ENCODE data around the gene SLC25A28. TPM values are rescaled to one million over a fixed set of nuclear protein-coding genes. Genes with fewer than 3 reads are reported as not detected.
A peak's percentile ranks its signal among the peaks of the same experiment; 100 is the strongest.
"Not testable (repeated sequence)": the region's sequence is repeated elsewhere in the genome, so short reads cannot be mapped to it uniquely, and the experiment has no call there.

SLC25A28 gene
- total and polyA plus RNA-seq, 7 experiments from 2014 or later: 21.3 to 101 (median 85.5) TPM

DNA sequence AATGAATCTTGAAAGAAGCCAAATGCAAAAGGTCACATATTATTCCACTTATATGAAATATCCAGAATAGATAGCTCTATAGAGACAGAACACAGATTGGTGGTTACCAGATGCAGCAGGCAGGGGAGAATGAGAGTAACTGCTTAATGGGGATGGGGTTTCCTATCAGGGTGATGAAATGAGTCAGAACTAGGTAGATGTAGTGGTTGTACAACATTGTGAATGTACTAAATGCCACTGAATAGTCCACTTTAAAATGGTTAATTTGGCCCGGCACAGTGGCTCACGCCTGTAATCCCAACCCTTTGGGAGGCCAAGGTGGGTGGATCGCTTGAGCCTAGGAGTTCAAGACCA is 9.4 kb upstream of the SLC25A28 start:
- ATAC-seq (no peak), DNase-seq (no peak)
- H3K4me3 ChIP-seq (ENCODE audit: low read length): no peak overlapping the region
- H3K27me3 ChIP-seq (ENCODE audit: control insufficient read depth in 2 of 2, insufficient read depth in 2 of 2, low read length in 2 of 2): no peaks in the 10 kb centered on the region
- ChIA-PET POLR2A (no interaction called here), CTCF (no interaction called here)
- H3K36me3 ChIP-seq (ENCODE audit: control insufficient read depth in 2 of 3, insufficient read depth in 3 of 3, low read length in 3 of 3): no peaks in the 10 kb centered on the region
- no peak overlapping the region for H3K4me3 Mint-ChIP-seq
- intact Hi-C loops (cut with micrococcal nuclease): loop anchor here in 1 of 2 donors (10.0 kb wide), 2 partner anchors 375 to 1725 kb away; partner anchors contain the start of genes BTRC and DNMBP
- no peaks in the 10 kb centered on the region for H3K4me1 Mint-ChIP-seq
- no peak overlapping the region for H3K27ac ChIP-seq (ENCODE audit: low read depth, low read length)
- H3K9me3 Mint-ChIP-seq: no peaks in the 10 kb centered on the region
- no peaks in the 10 kb centered on the region for H3K9me3 ChIP-seq (ENCODE audit: control insufficient read depth in 2 of 3, low read length in 3 of 3)
- no peaks in the 10 kb centered on the region for H3K4me1 ChIP-seq (ENCODE audit: control insufficient read depth in 2 of 2, insufficient read depth in 2 of 2, low read length in 2 of 2)
- peaks cover 21 to 25% (median 22%) of the 10 kb centered on the region in 5 donors for H3K27me3 Mint-ChIP-seq
- H3K27ac Mint-ChIP-seq: no peak overlapping the region
- peaks cover 0 to 3% (median 0%) of the 10 kb centered on the region in 5 donors for H3K36me3 Mint-ChIP-seq

DNA sequence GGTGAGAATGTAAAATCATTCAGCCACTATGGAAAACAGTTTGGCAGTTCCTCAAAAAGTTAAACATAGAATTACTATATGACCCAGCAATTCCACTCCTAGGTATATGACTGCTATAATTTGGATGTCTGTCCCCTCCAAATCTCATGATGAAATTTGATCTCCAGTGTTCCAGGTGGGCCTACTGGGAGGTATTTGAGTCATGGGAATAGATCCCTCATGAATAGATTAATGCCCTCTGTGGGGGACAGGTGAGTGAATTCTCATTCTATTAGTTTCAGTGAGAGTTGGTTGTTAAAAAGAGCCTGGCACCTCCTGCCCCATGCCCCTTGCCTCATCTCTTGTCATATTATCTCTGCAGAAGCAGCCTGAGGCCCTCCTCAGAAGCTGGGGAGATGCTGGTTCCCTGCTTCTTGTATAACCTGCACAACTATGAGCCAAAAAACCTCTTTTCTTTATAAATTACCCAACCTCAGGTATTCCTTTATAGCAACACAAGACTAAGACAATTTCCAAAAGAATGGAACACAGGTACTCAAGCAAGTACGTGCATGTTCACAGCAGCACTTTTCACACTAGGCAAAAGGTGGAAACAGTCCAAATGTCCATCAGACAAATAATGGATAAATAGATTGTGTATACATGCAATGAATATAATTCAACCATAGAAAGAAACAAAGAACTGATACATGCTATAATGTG is 8.8 kb upstream of the SLC25A28 start:
- no peaks in the 10 kb centered on the region for H3K9me3 Mint-ChIP-seq
- no peak overlapping the region for H3K4me3 Mint-ChIP-seq
- POLR2A ChIA-PET: no interaction called here
- no peaks in the 10 kb centered on the region for H3K36me3 ChIP-seq (ENCODE audit: control insufficient read depth in 2 of 3, insufficient read depth in 3 of 3, low read length in 3 of 3)
- H3K9me3 ChIP-seq (ENCODE audit: control insufficient read depth in 2 of 3, low read length in 3 of 3): no peaks in the 10 kb centered on the region
- H3K27ac Mint-ChIP-seq: no peak overlapping the region
- H3K27me3 Mint-ChIP-seq: peaks cover 15 to 20% (median 17%) of the 10 kb centered on the region in 5 donors
- CTCF ChIA-PET: no interaction called here
- H3K27ac ChIP-seq (ENCODE audit: low read depth, low read length): no peak overlapping the region
- no peaks in the 10 kb centered on the region for H3K36me3 Mint-ChIP-seq
- H3K4me1 ChIP-seq (ENCODE audit: control insufficient read depth in 2 of 2, insufficient read depth in 2 of 2, low read length in 2 of 2): no peaks in the 10 kb centered on the region
- H3K4me1 Mint-ChIP-seq: peaks cover 0 to under 1% (median 0%) of the 10 kb centered on the region in 7 donors
- H3K27me3 ChIP-seq (ENCODE audit: control insufficient read depth in 2 of 2, insufficient read depth in 2 of 2, low read length in 2 of 2): no peaks in the 10 kb centered on the region
- DNase-seq: no peak
- intact Hi-C loops (cut with micrococcal nuclease): loop anchor here in 1 of 2 donors (10.0 kb wide), 2 partner anchors 376 to 1726 kb away; partner anchors contain the start of genes BTRC and DNMBP
- no peak overlapping the region for H3K4me3 ChIP-seq (ENCODE audit: low read length)
- ATAC-seq: no peak

DNA sequence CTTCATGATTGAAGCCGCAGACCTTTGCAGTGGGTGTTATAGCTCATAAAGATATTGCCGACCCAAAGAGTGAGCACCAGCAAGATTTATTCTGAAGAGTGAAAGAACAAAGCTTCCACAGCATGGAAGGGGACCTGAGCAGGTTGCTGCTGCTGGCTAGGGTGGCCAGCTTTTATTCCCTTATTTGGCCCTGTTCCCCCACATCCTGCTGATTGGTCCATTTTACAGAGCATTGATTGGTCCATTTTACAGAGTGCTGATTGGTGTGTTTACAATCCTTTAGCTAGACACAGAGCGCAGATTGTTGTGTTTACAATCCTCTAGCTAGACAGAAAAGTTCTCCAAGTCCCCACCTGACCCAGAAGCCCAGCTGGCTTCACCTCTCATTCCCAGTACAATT is 4.9 kb upstream of the SLC25A28 start:
- H3K9me3 Mint-ChIP-seq; H3K27ac ChIP-seq (ENCODE audit: low read depth, low read length); H3K4me3 ChIP-seq (ENCODE audit: low read length); H3K27me3 ChIP-seq (ENCODE audit: control insufficient read depth in 2 of 2, insufficient read depth in 2 of 2, low read length in 2 of 2); H3K27ac Mint-ChIP-seq; H3K4me1 ChIP-seq (ENCODE audit: control insufficient read depth in 2 of 2, insufficient read depth in 2 of 2, low read length in 2 of 2); H3K4me3 Mint-ChIP-seq; POLR2A ChIA-PET; H3K36me3 Mint-ChIP-seq; H3K9me3 ChIP-seq (ENCODE audit: control insufficient read depth in 2 of 3, low read length in 3 of 3); ATAC-seq; DNase-seq; H3K27me3 Mint-ChIP-seq; H3K36me3 ChIP-seq (ENCODE audit: control insufficient read depth in 2 of 3, insufficient read depth in 3 of 3, low read length in 3 of 3): not testable (repeated sequence)
- CTCF ChIA-PET: interaction anchor here (1.1 kb wide), 1 partner anchor 9 kb away, joined by 3 read pairs; no protein-coding TSS in a partner anchor
- peaks cover 10 to 20% (median 12%) of the 10 kb centered on the region in 7 donors for H3K4me1 Mint-ChIP-seq
- intact Hi-C loops (cut with micrococcal nuclease): loop anchor here in 1 of 2 donors (10.0 kb wide), 2 partner anchors 380 to 1730 kb away; partner anchors contain the start of genes BTRC and DNMBP

DNA sequence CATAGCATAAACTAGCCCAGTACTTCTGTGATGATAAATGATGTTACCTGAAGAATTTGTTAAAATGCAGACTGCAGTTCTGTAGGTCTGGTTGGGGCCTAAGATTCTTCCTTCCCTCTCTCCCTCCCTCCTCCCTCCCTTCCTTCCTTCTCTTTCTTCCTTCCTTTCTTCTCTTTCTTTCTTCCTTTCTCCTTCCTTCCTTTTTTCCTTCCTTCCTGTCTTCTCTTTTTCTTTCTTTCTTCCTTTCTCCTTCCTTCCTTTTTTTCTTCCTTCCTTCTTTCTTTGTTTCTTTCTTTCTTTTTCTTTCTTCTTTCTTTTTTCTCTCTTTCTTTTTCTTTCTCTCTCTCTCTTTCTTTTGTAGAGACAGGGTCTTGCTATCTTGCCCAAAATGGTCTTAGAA is 3.7 kb upstream of the SLC25A28 start:
- DNase-seq (no peak), ATAC-seq (no peak)
- POLR2A ChIA-PET: no interaction called here
- Histone ChIP-seq H3K27me3 (ENCODE audit: control insufficient read depth in 2 of 2, insufficient read depth in 2 of 2, low read length in 2 of 2) (no peaks in the 10 kb centered on the region), H3K4me1 (ENCODE audit: control insufficient read depth in 2 of 2, insufficient read depth in 2 of 2, low read length in 2 of 2) (peaks cover 2 to 7% of the 10 kb centered on the region in 2 donors), H3K9me3 (ENCODE audit: control insufficient read depth in 2 of 3, low read length in 3 of 3) (no peaks in the 10 kb centered on the region), H3K36me3 (ENCODE audit: control insufficient read depth in 2 of 3, insufficient read depth in 3 of 3, low read length in 3 of 3) (peaks cover 0 to 3% (median 0%) of the 10 kb centered on the region in 3 experiments), H3K27ac (ENCODE audit: low read depth, low read length) (no peak overlapping the region), H3K4me3 (ENCODE audit: low read length) (no peak overlapping the region)
- H3K4me3 Mint-ChIP-seq: no peak overlapping the region
- peaks cover 0 to 4% (median 0%) of the 10 kb centered on the region in 5 donors for H3K27me3 Mint-ChIP-seq
- H3K9me3 Mint-ChIP-seq: no peaks in the 10 kb centered on the region
- intact Hi-C loops (cut with micrococcal nuclease): loop anchor here (5.0 to 10.0 kb wide), 3 partner anchors 381 to 1731 kb away; partner anchors contain the start of genes BTRC (in 2 of the 2) and DNMBP (in 1 of the 2)
- peaks cover 15 to 25% (median 17%) of the 10 kb centered on the region in 7 donors for H3K4me1 Mint-ChIP-seq
- peak overlapping the region in 4 of 9 donors; percentile 24 to 44 (median 27) for H3K27ac Mint-ChIP-seq
- CTCF ChIA-PET: no interaction called here
- peaks cover 0 to 3% (median 0%) of the 10 kb centered on the region in 5 donors for H3K36me3 Mint-ChIP-seq

DNA sequence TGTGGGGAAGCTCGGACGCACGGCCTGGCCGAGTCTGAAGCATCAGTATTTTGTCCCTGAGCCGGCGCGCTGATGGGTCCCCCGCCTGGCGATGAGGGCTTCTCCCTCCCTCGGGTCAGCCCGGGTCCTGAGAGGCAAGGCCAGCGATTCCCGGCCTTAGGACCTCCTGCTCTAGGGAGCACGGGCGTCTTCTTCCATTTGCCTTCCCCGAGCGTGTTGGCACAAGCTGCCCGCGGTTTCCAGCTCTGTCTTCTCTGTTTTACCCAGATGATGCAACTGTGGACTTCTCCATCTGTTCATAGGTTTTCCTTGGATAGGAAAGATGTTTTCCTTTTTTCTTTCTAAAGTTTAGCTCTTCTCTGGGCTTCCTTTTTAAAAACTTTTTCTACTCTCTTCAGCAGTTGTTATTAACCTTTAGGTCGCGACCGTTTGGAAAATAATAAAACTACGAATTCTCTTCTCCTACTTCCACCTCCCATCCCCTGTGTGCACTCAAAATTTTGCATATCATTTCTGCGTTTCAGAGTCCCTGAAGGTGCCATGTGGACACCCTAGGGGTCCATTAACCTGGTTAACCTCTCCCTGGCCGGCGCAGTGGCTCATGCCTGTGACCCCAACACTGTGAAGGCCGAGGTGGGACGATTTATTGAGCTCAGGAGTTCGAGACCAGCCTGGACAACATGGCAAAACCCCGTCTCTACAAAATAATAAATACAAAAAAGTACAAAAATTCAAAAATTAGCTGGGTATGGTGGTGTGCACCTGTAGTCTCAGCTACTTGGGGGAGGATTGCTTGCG is 1.4 kb upstream of the SLC25A28 start:
- POLR2A ChIA-PET: interaction anchor here (1.6 to 2.7 kb wide), 3 partner anchors 38 to 111 kb away, joined by 3 to 17 read pairs (median 13); partner anchors contain the start of genes COX15, CUTC and ENTPD7
- H3K4me3 Mint-ChIP-seq: peak overlapping the region; percentile 83 to 93 (median 88)
- peaks cover 0 to 3% (median 0%) of the 10 kb centered on the region in 3 experiments for H3K36me3 ChIP-seq (ENCODE audit: control insufficient read depth in 2 of 3, insufficient read depth in 3 of 3, low read length in 3 of 3)
- no peaks in the 10 kb centered on the region for H3K9me3 Mint-ChIP-seq
- no peaks in the 10 kb centered on the region for H3K9me3 ChIP-seq (ENCODE audit: control insufficient read depth in 2 of 3, low read length in 3 of 3)
- peaks cover 0 to 3% (median 0%) of the 10 kb centered on the region in 5 donors for H3K27me3 Mint-ChIP-seq
- intact Hi-C loops (cut with micrococcal nuclease): loop anchor here (2.0 to 10.0 kb wide), 5 partner anchors 383 to 1981 kb away; partner anchors contain the start of genes BTRC (in 2 of the 2), DNMBP (in 1 of the 2), PI4K2A (in 1 of the 2) and R3HCC1L (in 1 of the 2)
- CTCF ChIA-PET: interaction anchor here (1.2 to 1.6 kb wide), 3 partner anchors 8 to 37 kb away, joined by 3 to 8 read pairs (median 5); partner anchors contain the start of gene ENTPD7
- DNase-seq (no peak), ATAC-seq (no peak)
- H3K4me1 ChIP-seq (ENCODE audit: control insufficient read depth in 2 of 2, insufficient read depth in 2 of 2, low read length in 2 of 2): peaks cover 20 to 22% of the 10 kb centered on the region in 2 donors
- peaks cover 25 to 47% (median 38%) of the 10 kb centered on the region in 7 donors for H3K4me1 Mint-ChIP-seq
- peak overlapping the region; percentile 75 to 98 (median 94) for H3K27ac Mint-ChIP-seq
- peak overlapping the region; percentile 99 for H3K27ac ChIP-seq (ENCODE audit: low read depth, low read length)
- H3K36me3 Mint-ChIP-seq: peaks cover 0 to 9% (median 0%) of the 10 kb centered on the region in 5 donors
- H3K4me3 ChIP-seq (ENCODE audit: low read length): peak overlapping the region; percentile 85
- H3K27me3 ChIP-seq (ENCODE audit: control insufficient read depth in 2 of 2, insufficient read depth in 2 of 2, low read length in 2 of 2): no peaks in the 10 kb centered on the region
